IMR-90 (cell line): Measurements from ENCODE around the gene AMOTL1. TPM values are rescaled to one million over a fixed set of nuclear protein-coding genes. Genes with fewer than 3 reads are reported as not detected.
"Not testable (repeated sequence)": the region's sequence is repeated elsewhere in the genome, so short reads cannot be mapped to it uniquely, and the experiment has no call there.

Source experiments
- ATAC-seq: fragments of 200-7000 bp; cut with Tn5 transposase; 2 replicates; pipeline ENCODE4 v1.9.1; 2020; ENCODE audit warnings: low read depth, mild to moderate bottlenecking, moderate library complexity
- BruUV-seq: library from RNA; stranded (reverse); fragments of 400-500 nt; replicated peaks from 2 replicates; lab custom pipeline; 2021; lab: Mats Ljungman, UMichigan
- CTCF ChIA-PET: fragments of 300-600 bp; formaldehyde crosslinking; extraction: SDS; loops from one replicate; lab custom pipeline; 2021; ENCODE audit warnings: antibody characterized with exemption; lab: Yijun Ruan, JAX
- POLR2A ChIA-PET: fragments of 300-600 bp; sonication (Branson Sonifier 250); formaldehyde crosslinking; loops from one replicate; lab custom pipeline; 2022; ENCODE audit warnings: antibody characterized with exemption; ENCODE audit not compliant: unreplicated experiment; lab: Charles Lee
- DNase-seq: peaks from one replicate; pipeline ENCODE4 v3.0.0; 2013
- H2AFZ ChIP-seq: replicated peaks from 2 replicates; pipeline ENCODE3; 2013; ENCODE audit warnings: low read length, mild to moderate bottlenecking; ENCODE audit not compliant: poor library complexity
- H2AK5ac ChIP-seq: 2 replicates; pipeline ENCODE4 v1.6.1; 2013; ENCODE audit warnings: low read depth, low read length, inconsistent platforms
- H2AK9ac ChIP-seq: replicated peaks from 2 replicates; pipeline ENCODE3; 2013; ENCODE audit warnings: mild to moderate bottlenecking, low read depth, low read length, moderate library complexity; ENCODE audit not compliant: poor library complexity
- H2BK120ac ChIP-seq: 2 replicates; pipeline ENCODE4 v1.6.1; 2013; ENCODE audit warnings: low read depth, low read length, inconsistent platforms
- H2BK15ac ChIP-seq: 3 replicates; pipeline ENCODE4 v1.6.1; 2013; ENCODE audit warnings: low read depth, low read length, inconsistent platforms
- H2BK20ac ChIP-seq: 2 replicates; pipeline ENCODE4 v1.6.1; 2013; ENCODE audit warnings: low read depth, mild to moderate bottlenecking, inconsistent platforms, low read length, moderate library complexity
- H2BK5ac ChIP-seq: 2 replicates; pipeline ENCODE4 v1.6.1; 2013; ENCODE audit warnings: mild to moderate bottlenecking, low read depth, low read length, inconsistent platforms; ENCODE audit not compliant: poor library complexity, severe bottlenecking
- H3K14ac ChIP-seq: replicated peaks from 2 replicates; pipeline ENCODE4 v1.6.1; 2013; ENCODE audit warnings: low read depth, low read length, inconsistent platforms
- H3K18ac ChIP-seq: 2 replicates; pipeline ENCODE4 v1.6.1; 2013; ENCODE audit warnings: low read depth, low read length, control low read depth
- H3K23ac ChIP-seq: 2 replicates; pipeline ENCODE4 v1.6.1; 2013; ENCODE audit warnings: low read depth, low read length, inconsistent platforms
- H3K27ac ChIP-seq: 2 replicates; pipeline ENCODE4 v1.5.1; 2013; ENCODE audit warnings: mild to moderate bottlenecking, control low read depth, low read length; ENCODE audit not compliant: insufficient read depth
- H3K27me3 ChIP-seq: 2 replicates; pipeline ENCODE4 v1.6.1; 2013; ENCODE audit warnings: low read length; ENCODE audit not compliant: control insufficient read depth, insufficient read depth
- H3K36me3 ChIP-seq: 2 replicates; pipeline ENCODE4 v1.6.1; 2013; ENCODE audit warnings: low read length, mixed read lengths; ENCODE audit not compliant: control insufficient read depth, insufficient read depth
- H3K4ac ChIP-seq: 2 replicates; pipeline ENCODE4 v1.6.1; 2013; ENCODE audit warnings: low read depth, low read length, inconsistent platforms
- H3K4me1 ChIP-seq: 2 replicates; pipeline ENCODE4 v1.6.1; 2013; ENCODE audit warnings: low read length, mixed read lengths; ENCODE audit not compliant: control insufficient read depth, insufficient read depth
- H3K4me2 ChIP-seq: 2 replicates; pipeline ENCODE4 v1.6.1; 2013; ENCODE audit warnings: low read depth, mild to moderate bottlenecking, control low read depth, low read length, moderate library complexity
- H3K4me3 ChIP-seq: 2 replicates; pipeline ENCODE4 v1.5.1; 2013; ENCODE audit warnings: low read depth, mild to moderate bottlenecking, control low read depth, low read length, moderate library complexity; ENCODE audit not compliant: insufficient read depth
- H3K56ac ChIP-seq: 2 replicates; pipeline ENCODE4 v1.6.1; 2013; ENCODE audit warnings: low read length, inconsistent platforms; ENCODE audit not compliant: insufficient read depth; ENCODE audit errors: extremely low read depth
- H3K79me1 ChIP-seq, 2 experiments: 2 replicates each; pipeline ENCODE4 v1.6.1; 2013; ENCODE audit warnings: low read length in 2 of 2, inconsistent platforms in 1 of 2, low read depth in 1 of 2
- H3K9ac ChIP-seq: 2 replicates; pipeline ENCODE4 v1.6.1; 2013; ENCODE audit warnings: low read depth, low read length, control low read depth
- H3K9me1 ChIP-seq: 2 replicates; pipeline ENCODE4 v1.6.1; 2013; ENCODE audit warnings: low read length, inconsistent platforms; ENCODE audit not compliant: insufficient read depth
- H3K9me3 ChIP-seq: 2 replicates; pipeline ENCODE4 v1.6.1; 2013; ENCODE audit warnings: low read length; ENCODE audit not compliant: control insufficient read depth, insufficient read depth
- H4K20me1 ChIP-seq: 2 replicates; pipeline ENCODE4 v1.6.1; 2013; ENCODE audit warnings: low read length, inconsistent platforms; ENCODE audit not compliant: insufficient read depth
- H4K5ac ChIP-seq: 2 replicates; pipeline ENCODE4 v1.6.1; 2013; ENCODE audit warnings: mild to moderate bottlenecking, low read depth, low read length, control low read depth
- H4K8ac ChIP-seq, 2 experiments: 2 replicates each; pipeline ENCODE4 v1.6.1; 2013; ENCODE audit warnings: low read depth in 2 of 2, low read length in 2 of 2, control low read depth in 1 of 2, inconsistent platforms in 1 of 2
- H4K91ac ChIP-seq: 2 replicates; pipeline ENCODE4 v1.6.1; 2013; ENCODE audit warnings: low read depth, low read length, inconsistent platforms; ENCODE audit not compliant: insufficient read depth
- CEBPB ChIP-seq: IDR thresholded peaks from 2 replicates; pipeline ENCODE4 v1.6.1; 2012; ENCODE audit warnings: low read depth, low read length, improper control_type of control experiment
- WGBS, 2 experiments: methylation state at CpG; one replicate each; pipeline versions ENCODE4 v1.1.5 to v1.1.7; 2013; ENCODE audit warnings: missing lambda C conversion rate in 2 of 2; ENCODE audit not compliant: insufficient read length in 1 of 2; ENCODE audit errors: extremely low coverage in 2 of 2; 5-methylcytosine and 5-hydroxymethylcytosine counted together
- dilution Hi-C: fragments of 300-500 bp; cut with HindIII; formaldehyde crosslinking; loops from one replicate; pipeline ENCODE4 v1.14.3; 2018; ENCODE audit warnings: low sequenced_read_pairs; ENCODE audit not compliant: unreplicated experiment
- in situ Hi-C: fragments of 300-500 bp; cut with MboI; formaldehyde crosslinking; loops from 3 replicates; pipeline ENCODE4 v1.14.3; 2019; ENCODE audit warnings: low sequenced_read_pairs, inconsistent platforms, mixed read lengths
- intact Hi-C: fragments of 100-400 bp; cut with micrococcal nuclease; formaldehyde crosslinking; loops from 2 replicates; pipeline ENCODE4 v1.10.0; 2022
- polyA plus RNA-seq, 3 experiments: library from polyadenylated mRNA; depleted of rRNA; stranded (reverse); fragments of >200 nt; gene quantifications; 2 replicates each; pipeline ENCODE4 v1.2.3, GENCODE V29; 2012; ENCODE audit warnings: low replicate concordance in 1 of 3
- total RNA-seq: library from RNA; depleted of rRNA; stranded (reverse); fragments of >200 nt; gene quantifications from 2 replicates; pipeline ENCODE4 v1.2.3, GENCODE V29; 2012

The AMOTL1 gene
- total and polyA plus RNA-seq, 2 of the 4 experiments (the other 2 are of a cell fraction): 18.6 to 49.5 TPM

- H4K20me1 ChIP-seq, H2BK5ac ChIP-seq, H3K4me2 ChIP-seq, H2BK20ac ChIP-seq, H3K27me3 ChIP-seq, H3K9ac ChIP-seq, H2AK9ac ChIP-seq, DNase-seq, in situ Hi-C loops, H3K4me3 ChIP-seq, H3K56ac ChIP-seq, H3K14ac ChIP-seq, dilution Hi-C loops, H4K91ac ChIP-seq, H3K79me1 ChIP-seq, H3K9me3 ChIP-seq, CTCF ChIA-PET, ATAC-seq, H2BK15ac ChIP-seq, intact Hi-C loops, H3K18ac ChIP-seq, POLR2A ChIA-PET, H2AFZ ChIP-seq, H2BK120ac ChIP-seq, H3K23ac ChIP-seq, H3K27ac ChIP-seq, H4K5ac ChIP-seq, H3K36me3 ChIP-seq, H4K8ac ChIP-seq, H3K4ac ChIP-seq, H2AK5ac ChIP-seq, BruUV-seq: not testable (repeated sequence)
- WGBS, 2 experiments: 90% methylated on average over 1 of the region's 2 CpGs; no CpG with 5 or more reads in 1 of the 2 experiments
- Histone ChIP-seq H3K9me1 (peaks cover 12% of the 10 kb centered on the region; the same call in 1 of the 2 replicates), H3K4me1 (peaks cover 15% of the 10 kb centered on the region)
- TF ChIP-seq CEBPB: peak; percentile 71
Measured at GRCh38 chr11:94913718-94914394, 145.7 kb downstream of the AMOTL1 start.
